ENCODE results near the gene FAM124B.

GRCh38 chr2:224392545-224392944, 9.4 kb downstream of the FAM124B start:
- no peak for TF ChIP-seq CTCF (IDR thresholded peaks at IDR 0.05; ENCODE audit: low read length)
- no peak for TF ChIP-seq EZH2 (IDR thresholded peaks at IDR 0.05; ENCODE audit: borderline replicate concordance, low read length)

All from OCI-LY1 (cell line).